ENCODE measurements around the gene STING1. TPM values are rescaled to one million over a fixed set of nuclear protein-coding genes. Genes with fewer than 3 reads are reported as not detected.
"Not testable (repeated sequence)": the region's sequence is repeated elsewhere in the genome, so short reads cannot be mapped to it uniquely, and the experiment has no call there.

The STING1 gene
- total RNA-seq, 1 experiment from 2014 or later = 22.8 TPM

- H3K27me3 ChIP-seq (ENCODE audit: control insufficient read depth, insufficient read depth, low read length); CTCF ChIA-PET; ATAC-seq; DNase-seq (ENCODE audit: low read depth, low spot score); H3K9me3 ChIP-seq (ENCODE audit: control insufficient read depth, insufficient read depth, low read depth, low read length); H3K27ac ChIP-seq (ENCODE audit: low read length); intact Hi-C loops (cut with micrococcal nuclease; ENCODE audit: unreplicated experiment); BruUV-seq (replicated peaks); H3K36me3 ChIP-seq (ENCODE audit: control insufficient read depth, insufficient read depth, low read length); H3K4me3 ChIP-seq (ENCODE audit: low read depth in 2 of 2, low read length in 2 of 2); in situ Hi-C loops (cut with HindIII; ENCODE audit: low pct_unique_long_range_greater_than_20kb, low sequenced_read_pairs): not testable (repeated sequence)
- H3K4me1 ChIP-seq (ENCODE audit: control insufficient read depth, insufficient read depth, low read length) = peaks cover 16% of the 10 kb centered on the region
- POLR2A ChIA-PET = interaction anchor here (0.6 to 0.7 kb wide), 2 partner anchors 27 to 31 kb away, joined by 3 to 5 read pairs; no protein-coding TSS in a partner anchor
Measured at GRCh38 chr5:139478657-139479423, 3.7 kb downstream of the STING1 start.

GRCh38 chr5:139475865-139476617 is 6.5 kb downstream of the STING1 start:
- Histone ChIP-seq H3K27ac (ENCODE audit: low read length) (no peak overlapping the region), H3K4me1 (ENCODE audit: control insufficient read depth, insufficient read depth, low read length) (no peaks in the 10 kb centered on the region; the same call in 1 of the 2 replicates), H3K4me3 (ENCODE audit: low read depth in 2 of 2, low read length in 2 of 2) (no peak overlapping the region), H3K27me3 (ENCODE audit: control insufficient read depth, insufficient read depth, low read length) (no peaks in the 10 kb centered on the region), H3K36me3 (ENCODE audit: control insufficient read depth, insufficient read depth, low read length) (no peaks in the 10 kb centered on the region), H3K9me3 (ENCODE audit: control insufficient read depth, insufficient read depth, low read depth, low read length) (no peaks in the 10 kb centered on the region)
- ATAC-seq (no peak), DNase-seq (ENCODE audit: low read depth, low spot score) (no peak)
- no peak for TF ChIP-seq SIN3A (IDR thresholded peaks at IDR 0.05; ENCODE audit: borderline replicate concordance, insufficient read depth, low read depth, low read length)
- no peak for TF ChIP-seq REST (IDR thresholded peaks at IDR 0.05; ENCODE audit: insufficient read depth in 1 of 2, low read depth in 2 of 2, low read length in 1 of 2)
- TF ChIP-seq TCF7L2 (IDR thresholded peaks at IDR 0.05; ENCODE audit: low read depth, low read length) = no peak
- in situ Hi-C loops (cut with HindIII; ENCODE audit: low pct_unique_long_range_greater_than_20kb, low sequenced_read_pairs) (no loop called here), intact Hi-C loops (cut with micrococcal nuclease; ENCODE audit: unreplicated experiment) (no loop called here)
- no TSS peak for BruUV-seq (replicated peaks)
- ChIA-PET POLR2A (interaction anchor here (0.6 kb wide), 1 partner anchor 8 kb away, joined by 13 read pairs; no protein-coding TSS in a partner anchor), CTCF (no interaction called here)

- H3K36me3 ChIP-seq (ENCODE audit: control insufficient read depth, insufficient read depth, low read length) = no peaks in the 10 kb centered on the region
- H3K9me3 ChIP-seq (ENCODE audit: control insufficient read depth, insufficient read depth, low read depth, low read length) = no peaks in the 10 kb centered on the region
- ATAC-seq (no peak), DNase-seq (ENCODE audit: low read depth, low spot score) (no peak)
- no peak overlapping the region for H3K4me3 ChIP-seq (ENCODE audit: low read depth in 2 of 2, low read length in 2 of 2)
- no TSS peak for BruUV-seq (replicated peaks)
- TF ChIP-seq CTCF (IDR thresholded peaks at IDR 0.05) (no peak), SIN3A (IDR thresholded peaks at IDR 0.05; ENCODE audit: borderline replicate concordance, insufficient read depth, low read depth, low read length) (no peak), TCF7L2 (IDR thresholded peaks at IDR 0.05; ENCODE audit: low read depth, low read length) (no peak), POLR2AphosphoS5 (IDR thresholded peaks at IDR 0.05; ENCODE audit: low read depth, low read length) (no peak), REST (IDR thresholded peaks at IDR 0.05; ENCODE audit: insufficient read depth in 1 of 2, low read depth in 2 of 2, low read length in 1 of 2) (no peak)
- ChIA-PET CTCF (interaction anchor here (0.7 kb wide), 1 partner anchor 721 kb away, joined by 3 read pairs; no protein-coding TSS in a partner anchor), POLR2A (interaction anchor here (0.6 to 0.7 kb wide), 2 partner anchors 13 to 64 kb away, joined by 7 to 13 read pairs; no protein-coding TSS in a partner anchor)
- no peak overlapping the region for H3K27ac ChIP-seq (ENCODE audit: low read length)
- no peaks in the 10 kb centered on the region for H3K4me1 ChIP-seq (ENCODE audit: control insufficient read depth, insufficient read depth, low read length)
- intact Hi-C loops (cut with micrococcal nuclease; ENCODE audit: unreplicated experiment) (no loop called here), in situ Hi-C loops (cut with HindIII; ENCODE audit: low pct_unique_long_range_greater_than_20kb, low sequenced_read_pairs) (no loop called here)
- H3K27me3 ChIP-seq (ENCODE audit: control insufficient read depth, insufficient read depth, low read length) = no peaks in the 10 kb centered on the region
Measured at GRCh38 chr5:139474890-139475791, 7.4 kb downstream of the STING1 start.
